ENCODE measurements around the gene MLC1.

MLC1 gene

DNA sequence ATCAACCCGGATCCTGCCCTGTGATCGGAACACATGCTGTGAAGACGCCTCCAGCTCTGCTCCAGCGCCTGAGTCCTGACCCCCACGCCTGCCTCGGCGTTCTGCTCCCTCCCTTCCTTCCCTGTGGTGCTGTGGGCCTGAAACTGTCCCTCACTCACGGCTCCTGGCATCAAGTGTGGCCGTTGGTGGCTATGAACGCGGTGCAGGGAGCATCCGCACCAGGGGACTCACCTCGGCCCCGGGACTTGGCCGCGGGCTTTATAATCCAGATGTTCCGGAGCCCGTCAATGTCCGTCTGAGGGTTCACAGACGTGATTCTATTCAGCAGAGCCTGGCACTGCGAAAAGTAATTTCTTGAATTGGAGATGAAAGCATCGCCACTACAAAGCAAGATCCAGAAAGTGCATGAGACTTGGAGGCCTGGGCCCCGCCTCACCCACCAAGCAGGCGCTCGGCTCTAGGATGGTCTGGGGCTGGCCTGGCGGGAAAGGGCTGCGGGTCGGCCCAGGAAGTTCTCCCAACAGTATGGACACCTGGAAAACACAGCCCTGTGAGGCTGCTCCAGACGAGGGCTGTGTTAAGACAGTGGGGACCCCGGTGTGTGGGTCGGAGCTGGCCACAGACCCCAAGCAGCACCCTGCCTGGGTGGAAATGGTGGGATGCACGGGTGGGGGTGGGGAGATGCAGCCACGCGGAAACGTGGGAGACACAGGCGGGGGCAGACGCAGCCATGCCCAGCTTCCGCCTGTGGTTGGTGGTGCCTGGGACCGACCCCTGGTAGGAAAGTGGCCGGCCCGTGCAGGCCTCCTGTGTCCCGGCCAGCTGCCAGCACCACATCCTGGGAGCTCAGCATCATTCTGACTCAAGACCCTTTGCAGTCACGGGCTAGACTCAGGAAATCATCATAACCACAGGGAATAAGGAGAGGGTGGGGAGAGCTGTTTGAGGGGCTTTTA is 50.8 kb downstream of the MLC1 start:
- DNase-seq: no peak

DNA sequence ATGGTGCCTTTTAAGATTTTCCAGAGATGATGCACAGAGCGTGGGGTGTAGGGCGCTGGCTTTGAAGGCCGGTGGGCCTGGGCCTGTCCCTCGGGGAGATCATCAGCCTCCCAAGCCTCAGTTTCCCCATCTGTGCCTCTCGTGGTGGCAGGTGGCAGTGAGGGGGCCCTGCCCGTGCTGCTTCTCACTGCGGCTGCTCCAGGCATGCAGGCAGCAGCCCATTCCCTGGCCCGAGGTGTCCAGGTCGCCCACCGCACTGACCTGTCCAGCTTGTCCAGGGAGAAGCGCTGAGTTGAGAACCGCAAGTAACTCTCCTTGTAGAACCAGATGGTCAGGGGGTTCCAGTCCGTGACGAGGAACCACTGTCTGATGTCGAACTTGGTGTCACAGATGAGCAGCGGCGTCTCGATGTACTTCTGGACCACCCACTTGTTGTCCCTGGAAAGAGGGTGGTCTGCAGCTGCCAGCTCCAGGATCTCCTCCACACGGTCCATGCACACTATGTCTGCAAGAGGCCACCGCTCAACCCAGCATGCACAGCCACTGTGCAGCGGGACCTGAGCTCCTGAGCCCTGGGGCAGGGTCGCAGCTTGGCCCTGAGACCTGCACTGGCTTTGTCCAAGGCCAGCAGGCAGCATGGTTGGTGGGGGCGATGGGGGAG is 52.2 kb downstream of the MLC1 start:
- no peak for DNase-seq

DNA sequence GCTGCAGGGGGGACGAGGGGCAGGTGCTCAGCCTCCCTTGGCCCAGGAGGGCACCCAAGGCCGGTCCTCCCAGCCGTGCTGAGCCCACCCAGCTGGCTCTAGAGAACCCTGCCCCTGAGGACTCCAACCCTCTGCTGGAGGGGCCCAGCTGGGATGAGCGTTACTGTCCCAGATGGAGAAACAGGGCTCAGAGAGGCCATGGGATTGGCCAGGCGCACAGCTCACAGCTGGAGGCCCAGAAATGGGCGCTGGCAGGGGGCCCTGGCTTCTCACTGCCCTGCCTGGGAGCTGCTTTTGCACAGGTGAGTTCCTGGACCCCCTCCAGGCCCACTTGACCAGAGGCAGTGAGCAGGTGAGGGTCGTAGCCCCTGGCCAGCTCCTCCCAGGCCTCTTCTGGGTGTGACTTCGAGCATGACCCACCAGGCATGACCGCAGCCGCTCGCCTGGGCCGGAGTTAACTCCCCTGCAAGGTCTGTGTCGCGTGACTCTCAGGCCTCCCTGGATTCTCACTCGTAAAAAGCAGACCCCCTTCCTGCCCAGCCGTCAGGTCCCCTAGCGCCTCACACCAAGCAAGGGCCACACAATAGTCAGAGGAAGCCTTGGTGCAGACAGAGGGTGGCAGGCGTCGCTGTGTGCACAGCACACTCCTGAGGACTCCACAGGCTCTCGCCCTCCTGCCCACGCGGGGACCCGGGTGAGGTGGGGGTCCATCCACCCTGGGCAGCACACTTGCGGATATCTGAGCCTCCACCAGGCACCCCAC is 52.9 kb downstream of the MLC1 start:
- DNase-seq: peak; percentile 16

DNA sequence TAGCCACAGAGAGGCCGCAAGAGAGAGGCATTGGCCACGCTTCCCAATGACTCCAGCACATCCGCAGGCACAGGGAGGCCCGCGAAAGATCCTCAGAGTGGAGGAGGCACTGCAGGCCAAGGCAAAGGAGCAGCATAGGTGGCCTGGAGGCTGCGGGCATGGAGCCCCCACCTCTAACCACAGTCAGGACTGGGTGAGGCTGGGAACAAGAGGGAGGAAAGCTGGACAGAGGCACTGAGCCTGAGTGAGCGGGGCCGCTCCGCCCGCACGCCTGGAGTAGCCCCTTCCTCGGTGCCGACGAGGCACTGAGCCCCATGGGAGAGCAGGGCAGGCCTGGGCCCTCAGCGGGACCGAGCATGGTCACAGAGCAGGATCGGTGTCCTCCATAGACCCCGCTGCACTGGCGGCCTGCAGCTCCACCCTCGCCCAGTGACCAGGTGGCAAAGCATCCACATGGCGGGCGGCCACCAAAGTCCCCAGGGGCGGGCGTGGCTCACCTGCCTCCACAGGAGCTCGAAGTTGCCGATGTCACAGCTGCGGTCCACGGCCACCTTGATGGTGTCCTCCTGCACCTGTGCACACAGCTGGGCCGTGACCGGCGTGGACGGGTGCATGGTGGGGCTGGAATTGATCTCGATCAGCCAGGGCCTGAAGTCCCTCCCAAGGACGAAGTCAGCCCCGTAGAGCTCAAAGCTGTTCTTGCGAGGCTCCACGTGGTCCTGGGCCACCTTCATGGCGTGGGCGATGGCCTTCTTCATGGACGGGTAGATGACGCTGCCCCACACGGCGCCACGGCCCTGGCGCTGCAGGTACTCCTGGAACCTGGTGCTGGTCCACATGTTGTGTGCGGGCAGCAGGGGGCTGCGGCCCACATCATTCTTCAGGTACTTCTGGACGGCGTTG is 53.8 kb downstream of the MLC1 start:
- DNase-seq: peak; percentile 17

DNA sequence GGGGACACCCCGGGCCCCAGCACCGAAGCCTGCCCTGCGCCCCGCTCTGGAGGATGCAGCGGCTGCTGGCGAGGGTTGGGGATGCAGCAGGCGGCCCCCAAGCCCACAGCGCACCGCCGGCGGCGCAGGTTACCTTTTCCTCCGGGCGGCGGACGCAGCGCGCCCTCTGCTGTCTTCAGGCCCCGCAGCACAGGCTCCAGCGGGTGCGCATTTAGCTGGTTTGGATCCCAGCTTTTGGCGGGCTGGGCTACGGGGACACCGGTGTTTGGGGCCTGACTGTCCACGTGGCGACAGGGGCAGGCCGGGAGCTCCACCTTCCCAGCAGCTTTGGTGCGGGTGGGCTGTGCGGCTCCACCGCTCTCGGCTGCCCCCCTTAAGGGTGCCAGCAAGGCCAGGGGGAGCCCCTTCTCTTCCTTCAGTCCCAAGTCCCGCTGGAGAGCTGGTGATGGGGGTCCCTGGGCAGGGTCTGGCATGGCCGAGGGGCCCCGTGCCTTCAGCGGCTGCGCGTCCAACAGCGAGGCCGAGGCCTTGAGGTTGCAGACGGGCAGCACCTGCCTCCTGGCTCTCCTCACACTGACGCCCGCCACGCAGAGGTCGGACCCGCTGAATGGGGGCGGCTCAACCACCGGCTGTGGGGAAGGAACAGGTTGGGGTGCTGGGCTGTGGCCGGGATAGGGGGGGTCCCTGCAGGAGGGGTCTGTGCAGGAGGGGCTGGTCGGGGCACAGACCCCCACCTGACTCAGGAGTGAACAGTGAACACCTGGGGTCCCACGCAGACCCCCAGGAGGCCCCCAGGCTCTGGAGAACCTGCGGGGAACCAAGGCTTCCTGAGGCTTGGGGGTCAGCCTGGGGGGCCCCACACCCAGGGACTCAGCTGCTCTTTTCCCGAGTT is 54.7 kb downstream of the MLC1 start:
- DNase-seq: peak; percentile 88

DNA sequence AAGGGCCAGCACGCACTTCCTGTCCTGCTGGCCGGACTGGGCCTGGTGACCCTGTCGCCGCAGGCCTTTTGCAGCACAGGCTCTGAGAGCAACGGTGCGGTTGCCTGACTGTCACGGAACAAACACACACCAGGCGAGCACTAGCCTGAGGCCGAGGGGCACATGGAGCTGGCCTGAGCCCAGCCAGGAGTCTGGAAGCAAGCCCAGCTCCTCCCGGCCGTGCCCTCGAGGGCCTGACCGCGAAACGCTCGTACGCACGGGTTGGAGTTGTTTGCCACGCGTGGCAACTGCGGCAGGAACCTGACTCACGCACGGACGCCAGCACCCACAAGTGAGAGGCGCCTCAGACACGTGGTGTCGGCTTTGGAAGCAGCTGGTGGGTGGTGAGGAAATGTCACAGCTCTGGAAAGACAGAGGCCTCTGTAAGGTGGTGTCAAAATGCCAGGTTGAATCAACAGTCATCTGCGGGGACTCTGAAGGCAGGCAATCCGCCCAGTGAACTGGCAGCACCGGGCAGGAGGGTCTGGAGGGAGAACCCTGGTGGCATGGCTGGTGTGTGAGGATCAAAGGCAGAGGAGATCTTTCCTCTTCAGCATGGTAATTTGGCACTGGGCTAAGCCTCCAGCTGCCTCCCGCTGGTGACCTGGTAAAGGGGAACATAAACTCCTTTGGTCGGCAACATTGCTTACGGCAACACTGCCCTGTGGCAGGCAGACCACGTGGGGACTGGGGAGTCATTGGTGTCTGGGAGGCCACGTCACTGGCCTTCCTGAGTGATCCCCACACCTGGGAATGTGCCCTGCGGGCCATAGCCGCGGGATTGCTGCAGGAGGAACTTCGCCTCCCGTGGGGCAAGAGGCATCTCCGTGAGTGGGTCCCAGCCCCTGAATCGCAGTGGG is 57.3 kb downstream of the MLC1 start:
- DNase-seq: peak; percentile 58

DNA sequence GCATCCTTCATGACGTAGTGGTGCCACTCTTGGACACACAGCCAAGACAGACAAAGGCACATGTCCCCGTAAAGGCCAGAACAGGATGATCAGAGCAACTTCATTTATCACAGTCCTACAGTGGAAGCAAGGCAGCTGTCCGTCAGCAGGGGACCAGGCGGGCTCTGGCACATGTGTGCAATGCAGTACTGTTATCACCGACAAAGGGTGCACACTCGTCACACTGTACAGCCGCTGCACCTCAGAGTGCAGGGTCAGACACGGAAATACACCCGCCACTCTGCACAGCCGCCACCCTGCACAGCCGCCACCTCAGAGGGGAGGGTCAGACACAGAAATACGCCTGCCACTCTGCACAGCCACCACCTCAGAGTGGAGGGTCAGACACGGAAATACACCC is 59.2 kb downstream of the MLC1 start:
- DNase-seq: no peak

DNA sequence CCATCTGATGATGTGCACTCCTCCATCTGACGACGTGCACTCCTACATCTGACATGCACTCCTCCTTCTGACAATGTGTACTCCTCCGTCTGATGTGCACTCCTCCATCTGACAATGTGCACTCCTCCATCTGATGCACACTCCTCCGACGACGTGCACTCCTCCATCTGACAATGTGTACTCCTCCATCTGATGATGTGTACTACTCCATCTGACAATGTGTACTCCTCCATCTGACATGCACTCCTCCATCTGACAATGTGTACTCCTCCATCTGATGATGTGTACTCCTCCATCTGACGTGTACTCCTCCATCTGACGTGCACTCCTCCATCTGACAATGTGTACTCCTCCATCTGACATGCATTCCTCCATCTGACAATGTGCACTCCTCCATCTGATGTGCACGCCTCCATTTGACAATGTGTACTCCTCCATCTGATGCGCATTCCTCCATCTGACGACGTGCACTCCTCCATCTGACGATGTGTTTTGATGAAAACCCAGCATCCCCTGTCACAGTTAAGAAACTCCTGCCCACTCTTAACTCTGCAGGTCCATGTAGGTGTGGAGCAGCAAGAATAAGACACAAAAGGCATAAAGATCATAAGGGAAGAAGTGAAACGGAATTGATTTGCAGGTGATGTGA is 62.9 kb downstream of the MLC1 start:
- no peak for DNase-seq

DNA sequence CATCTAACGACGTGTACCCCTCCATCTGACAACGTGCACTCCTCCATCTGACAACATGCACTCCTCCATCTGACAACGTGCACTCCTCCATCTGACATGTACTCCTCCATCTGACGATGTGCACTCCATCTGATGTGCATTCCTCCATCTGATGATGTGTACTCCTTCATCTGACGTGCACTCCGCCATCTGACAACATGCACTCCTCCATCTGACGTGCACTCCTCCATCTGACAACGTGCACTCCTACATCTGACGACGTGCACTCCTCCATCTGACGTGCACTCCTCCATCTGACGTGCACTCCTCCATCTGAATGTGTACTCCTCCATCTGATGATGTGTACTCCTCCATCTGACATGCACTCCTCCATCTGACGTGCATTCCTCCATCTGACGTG is 64.6 kb downstream of the MLC1 start:
- no peak for DNase-seq

DNA sequence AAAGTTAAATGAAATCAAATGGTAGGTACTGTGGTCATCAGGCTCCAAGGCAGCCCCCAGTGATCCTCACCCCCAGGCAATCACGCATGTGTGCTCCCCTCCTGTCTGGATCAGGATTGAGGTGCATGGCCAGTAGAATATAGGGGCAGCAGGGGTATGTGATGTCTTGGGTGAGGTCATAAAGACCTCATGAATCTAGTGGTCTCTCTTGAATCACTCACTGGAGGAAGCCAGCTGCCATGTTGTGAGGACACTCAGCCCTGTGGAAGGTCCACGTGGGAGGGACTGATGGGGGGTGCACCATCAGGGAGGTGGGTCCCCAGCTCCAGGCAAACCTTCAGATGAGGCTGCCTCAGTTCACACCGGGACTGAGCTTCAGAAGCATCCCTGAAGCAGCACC is 65.9 kb downstream of the MLC1 start:
- peak; percentile 22 for DNase-seq

DNA sequence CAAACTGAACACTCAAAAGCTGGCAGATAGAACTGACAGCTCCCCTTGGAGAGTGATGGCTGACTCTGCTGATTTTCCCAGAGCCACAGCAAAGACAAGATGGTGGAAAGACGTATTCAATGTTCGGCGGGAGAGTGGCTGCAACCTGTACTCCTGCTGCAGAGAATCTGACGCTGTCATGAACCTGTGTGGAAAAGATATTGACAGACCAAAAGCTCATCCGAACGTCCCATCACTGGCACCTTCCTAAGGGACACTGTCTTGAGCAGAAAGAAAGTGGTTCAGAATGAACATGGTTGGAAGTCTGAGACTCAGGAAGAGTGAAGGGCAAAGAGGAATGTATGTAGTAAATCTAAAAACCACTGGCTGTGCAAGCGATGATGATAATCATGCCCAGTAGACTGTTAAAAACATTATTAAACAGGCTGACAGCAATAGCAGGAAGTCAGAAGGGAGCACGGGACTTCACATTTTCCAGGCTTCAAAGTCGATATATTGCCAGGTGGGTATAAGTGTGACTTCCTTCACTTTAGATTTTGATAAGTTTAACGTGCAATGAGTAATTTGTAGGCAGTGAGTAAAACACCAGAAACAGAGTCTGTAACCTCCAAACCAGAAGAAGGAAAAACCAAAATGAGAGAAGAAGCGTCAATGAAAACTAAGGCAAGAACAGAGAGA is 66.5 kb downstream of the MLC1 start:
- DNase-seq: no peak

DNA sequence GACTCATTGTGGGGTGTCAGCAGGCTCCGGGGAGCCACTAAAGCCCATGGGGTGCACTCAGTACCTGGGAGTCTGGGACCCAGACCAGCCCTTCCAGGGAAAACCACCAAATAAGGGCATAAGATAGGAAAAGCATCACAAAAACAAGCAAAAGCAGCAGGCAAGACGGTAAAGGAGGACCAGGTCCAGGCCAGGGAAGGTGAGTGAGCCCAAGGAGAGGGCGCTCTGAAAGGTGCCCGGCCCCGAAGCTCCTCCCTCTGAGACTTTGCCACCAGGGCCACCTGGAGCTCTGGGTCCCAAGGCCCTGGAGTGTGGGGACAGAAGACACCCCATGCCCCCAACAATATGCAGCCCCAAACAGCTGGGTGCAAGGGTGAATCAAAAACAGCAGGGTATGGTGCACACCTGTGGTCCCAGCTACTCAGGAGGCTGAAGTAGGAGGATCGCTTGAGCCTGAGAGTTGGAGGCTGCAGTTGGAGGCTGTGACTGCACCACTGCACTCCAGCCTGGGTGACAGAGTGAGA is 67.5 kb downstream of the MLC1 start:
- DNase-seq: no peak

DNA sequence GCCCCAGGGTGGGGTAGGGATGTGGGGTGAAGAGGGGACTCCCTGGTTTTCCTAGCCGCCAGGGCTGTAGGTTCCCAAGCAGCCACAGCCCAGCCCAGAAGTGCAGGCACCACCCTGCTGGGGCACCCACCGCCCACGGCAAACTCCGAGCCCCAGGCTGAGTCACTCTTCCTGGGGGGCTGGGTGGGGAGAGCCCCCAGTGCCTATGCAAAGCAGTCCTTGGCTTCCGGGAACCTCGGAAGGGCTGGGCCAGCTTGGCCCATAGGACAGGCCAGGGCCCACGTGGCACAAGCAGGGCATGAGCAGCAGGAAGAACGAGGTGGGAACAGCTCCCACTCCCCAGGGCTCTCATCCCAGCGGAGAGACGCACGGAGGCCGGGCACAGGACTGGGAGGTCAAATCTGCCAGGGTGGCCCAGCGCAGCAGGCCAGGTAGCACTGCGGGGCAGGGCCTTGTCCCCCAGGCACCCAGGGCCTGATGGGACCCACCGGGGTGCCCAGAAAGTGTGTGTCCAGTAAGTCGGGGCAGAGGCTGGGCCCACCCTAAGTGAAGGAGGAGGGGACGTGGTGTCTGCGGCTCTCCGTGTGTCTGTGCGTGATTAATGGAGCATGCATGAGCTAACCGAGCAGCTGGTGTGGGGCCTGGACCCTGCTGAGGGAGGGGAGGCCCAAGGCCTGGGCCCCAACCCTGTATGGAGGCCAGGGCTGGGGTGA is 68.1 kb downstream of the MLC1 start:
- peak; percentile 58 for DNase-seq

DNA sequence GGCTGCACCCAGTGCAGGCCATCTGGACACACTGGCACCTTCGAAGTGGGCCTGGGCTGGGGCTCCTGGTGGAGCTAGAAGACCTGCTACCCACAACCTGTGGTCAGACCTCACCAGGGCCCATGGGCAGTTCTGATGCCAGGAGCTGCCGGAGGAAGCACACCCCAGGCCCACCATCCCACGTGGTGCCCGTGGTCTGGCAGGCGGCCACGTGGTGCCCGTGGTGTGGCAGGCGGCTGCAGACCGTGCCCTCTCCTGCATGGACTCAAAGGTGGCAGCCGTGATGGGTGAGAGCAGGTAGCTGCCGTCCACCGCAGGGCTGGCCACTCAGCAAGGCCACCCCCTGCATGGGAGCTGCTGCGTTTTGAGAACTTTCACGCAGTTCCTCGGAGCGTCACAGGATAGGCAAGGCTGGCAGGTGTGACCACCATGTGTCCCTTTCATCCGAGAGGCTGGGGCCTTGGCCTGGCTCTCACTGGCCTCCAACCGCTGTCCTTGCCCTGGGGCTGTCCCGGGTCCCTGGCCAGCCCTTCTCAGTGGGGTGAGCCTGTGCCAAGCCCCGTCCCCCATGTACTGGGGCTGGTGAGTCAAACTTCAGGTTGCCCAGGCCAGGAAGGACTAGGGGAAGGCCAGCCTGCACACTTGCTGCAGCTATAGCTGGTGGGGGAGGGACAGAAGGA is 68.8 kb downstream of the MLC1 start:
- no peak for DNase-seq

DNA sequence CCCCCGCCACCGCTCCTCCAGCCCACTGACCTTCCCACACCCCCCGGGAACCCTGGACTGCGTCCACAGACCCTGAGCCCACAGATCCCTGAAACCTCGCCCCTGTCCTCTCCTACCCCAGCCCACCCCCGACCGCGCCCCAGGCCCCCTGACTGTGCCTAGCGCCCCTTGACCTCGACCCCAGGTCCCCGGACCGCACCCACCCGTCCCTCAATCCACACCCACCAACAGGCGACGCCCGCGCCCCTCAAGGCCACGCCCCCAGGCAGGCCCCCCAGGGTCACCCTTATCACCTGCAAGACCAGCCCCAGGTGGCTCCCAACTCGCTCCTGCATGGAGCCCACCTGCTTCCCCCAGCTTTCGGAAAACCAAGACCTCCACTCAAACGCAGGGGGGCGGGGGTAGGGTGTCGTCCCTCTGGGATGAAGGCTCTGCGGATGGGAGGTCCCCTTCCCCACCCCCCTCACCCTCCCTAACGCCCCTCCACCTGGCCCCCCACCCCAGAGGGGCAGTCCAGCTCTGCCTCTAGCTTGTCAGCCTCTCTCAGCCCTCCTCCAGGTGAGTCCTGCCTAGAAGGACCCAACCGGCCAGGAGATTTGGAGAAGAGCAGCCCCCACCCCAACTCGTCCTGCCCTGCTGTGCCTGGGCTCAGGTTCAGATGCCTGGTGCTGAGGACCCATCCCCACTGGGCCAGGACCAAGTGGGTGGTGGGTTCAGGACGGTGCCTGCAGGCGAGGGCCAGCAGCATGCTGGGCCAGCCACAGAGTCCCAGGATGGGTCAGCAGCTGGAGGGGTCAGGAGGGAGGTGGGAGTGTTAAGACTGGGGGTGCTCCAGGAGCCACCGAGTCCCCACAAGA is 69.5 kb downstream of the MLC1 start:
- peak; percentile 17 for DNase-seq

DNA sequence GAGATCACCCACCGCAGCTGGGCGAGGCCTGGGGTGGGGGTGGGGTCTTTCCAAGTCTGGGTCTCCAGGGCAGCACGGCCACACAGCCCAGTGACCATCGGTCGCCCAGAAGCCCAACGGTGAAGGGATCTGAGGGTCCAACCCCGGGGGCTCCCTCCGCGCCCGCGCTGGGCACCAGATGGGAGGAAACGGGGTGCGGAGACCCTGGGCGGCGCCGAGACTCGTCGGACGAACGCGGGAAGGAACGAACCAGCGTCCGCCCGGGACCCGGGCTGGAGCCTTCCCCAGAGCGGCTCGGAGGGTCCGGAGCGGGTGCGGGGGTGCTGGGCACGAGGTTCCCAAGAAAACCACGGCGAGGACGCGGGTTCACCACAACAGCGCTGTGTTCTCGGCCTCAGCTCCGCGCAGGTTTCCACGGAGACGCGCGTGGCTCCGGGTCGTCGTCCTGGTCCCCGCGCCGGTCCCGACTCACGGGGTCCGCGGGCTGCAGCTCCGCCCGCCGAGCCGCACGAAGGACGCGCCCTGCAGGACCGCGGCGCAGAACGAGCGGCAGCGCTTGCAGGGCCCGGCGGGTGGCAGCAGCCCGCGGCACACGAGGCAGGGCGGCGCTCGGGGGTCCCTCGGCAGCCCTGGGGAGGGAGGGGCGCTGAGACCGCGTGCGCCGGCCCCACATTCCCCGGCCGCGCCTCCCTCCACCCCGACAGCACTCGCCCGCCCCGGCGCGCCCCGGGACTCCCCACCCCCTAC is 70.4 kb downstream of the MLC1 start:
- peak; percentile 39 for DNase-seq
